ENCODE measurements around the gene HCN3. TPM values are rescaled to one million over a fixed set of nuclear protein-coding genes. Genes with fewer than 3 reads are reported as not detected.

HCN3 gene
- total and polyA plus RNA-seq, 2 donors (not counting 3 experiments of a cell fraction or from before 2014, with no cell fraction given) = 3.3 to 4.1 TPM

- intact Hi-C loops (cut with micrococcal nuclease) (loop anchor here (1.0 to 5.0 kb wide), 6 partner anchors 15 to 116 kb away; partner anchors contain the start of genes CLK2, HCN3 and MTX1), dilution Hi-C loops (cut with MboI; ENCODE audit: extremely low pct_ligation_motif_present, low sequenced_read_pairs) (no loop called here)
- Histone ChIP-seq H3K9me1 (replicated peaks; ENCODE audit: control insufficient read depth, extremely low read depth, insufficient read depth, low read length) (no peaks in the 10 kb centered on the region), H4K20me1 (replicated peaks; ENCODE audit: control insufficient read depth, extremely low read depth, insufficient read depth, low read length) (no peaks in the 10 kb centered on the region), H3K9ac (replicated peaks; ENCODE audit: extremely low read depth, insufficient read depth, low read length) (peak within 1 kb of the TSS; percentile 94), H3K79me2 (ENCODE audit: control insufficient read depth, insufficient read depth, low read length) (peaks cover 45% of the 10 kb centered on the region), H3K27me3 (ENCODE audit: control insufficient read depth in 2 of 2, insufficient read depth in 2 of 2, low read length in 2 of 2) (no peaks in the 10 kb centered on the region), H2AFZ (ENCODE audit: low read depth, low read length) (no peak within 1 kb of the TSS), H3K9me3 (replicated peaks; ENCODE audit: control insufficient read depth, insufficient read depth, low read length) (no peaks in the 10 kb centered on the region), H3K4me3 (replicated peaks in 1 of 3; ENCODE audit: insufficient read depth in 1 of 3, low read depth in 1 of 3, low read length in 3 of 3) (peak within 1 kb of the TSS; percentile 47 to 86 (median 84)), H3K36me3 (ENCODE audit: control insufficient read depth in 2 of 2, extremely low read depth in 1 of 2, insufficient read depth in 2 of 2, low read length in 2 of 2) (peaks cover 8 to 9% of the 10 kb centered on the region in 2 experiments), H3K27ac (ENCODE audit: insufficient read depth, low read depth, low read length) (peak within 1 kb of the TSS; percentile 88), H3K4me1 (ENCODE audit: control insufficient read depth, extremely low read depth, insufficient read depth, low read length) (peaks cover 24% of the 10 kb centered on the region), H3K4me2 (ENCODE audit: insufficient read depth, low read length) (peak within 1 kb of the TSS; percentile 75)
- FAIRE-seq (peak; percentile 100), DNase-seq (ENCODE audit: low read depth, low spot score) (peak; percentile 99)
- CTCF ChIA-PET = interaction anchor here (0.8 to 1.9 kb wide), 10 partner anchors 12 to 340 kb away, joined by 3 to 27 read pairs (median 5); partner anchors contain the start of genes CLK2 and RUSC1
- POLR2A ChIA-PET = interaction anchor here (0.6 to 1.1 kb wide), 4 partner anchors 12 to 37 kb away, joined by 3 to 4 read pairs (median 4); partner anchors contain the start of gene RUSC1
- BruUV-seq (replicated peaks) = TSS peak; percentile 88
- TF ChIP-seq MYC (IDR thresholded peaks at IDR 0.05; ENCODE audit: low read depth, low read length) = no peak
- TF ChIP-seq JUN (IDR thresholded peaks at IDR 0.05; ENCODE audit: borderline replicate concordance, insufficient read depth, insufficient read length, low read depth) = no peak
- peak; percentile 20 for TF ChIP-seq GATA2 (IDR thresholded peaks at IDR 0.05; ENCODE audit: insufficient read depth, insufficient read length, low read depth, low read length)
- no peak for TF ChIP-seq CTCF (IDR thresholded peaks at IDR 0.05; ENCODE audit: extremely low read depth in 1 of 2, insufficient read depth in 1 of 2, low read depth in 1 of 2, low read length in 2 of 2)
- peak; percentile 74 for TF ChIP-seq MAX (IDR thresholded peaks at IDR 0.05; ENCODE audit: insufficient read depth, insufficient read length)
- peak; percentile 82 for TF ChIP-seq POLR2AphosphoS5 (IDR thresholded peaks at IDR 0.05; ENCODE audit: insufficient read depth, low read depth, low read length)
- no peak for TF ChIP-seq EZH2 (IDR thresholded peaks at IDR 0.05; ENCODE audit: borderline replicate concordance, low read depth, low read length, severe bottlenecking)
- no peak for TF ChIP-seq FOS (IDR thresholded peaks at IDR 0.05; ENCODE audit: borderline replicate concordance, insufficient read depth, low read length)
- peak; percentile 87 for TF ChIP-seq POLR2A (IDR thresholded peaks at IDR 0.05; ENCODE audit: low read depth, low read length)
Measured at GRCh38 chr1:155308493-155309422, 31.5 kb downstream of the HCN3 start, which contains the start of gene FDPS. Gene FDPS (plus strand): TSS chr1:155308866. CDS start chr1:155309790, 924 bp downstream.
